GM19397 (cell line): ENCODE data around the gene PKIB.
"Not testable (repeated sequence)": the region's sequence is repeated elsewhere in the genome, so short reads cannot be mapped to it uniquely, and the experiment has no call there.

Source experiments
- ATAC-seq: cut with Tn5 transposase; IDR thresholded peaks from one replicate; pipeline ENCODE4 v1.9.1; 2021; ENCODE audit warnings: mild to moderate bottlenecking, moderate library complexity; ENCODE audit not compliant: unreplicated experiment

Gene PKIB

GRCh38 chr6:122736616-122737015, 126.4 kb downstream of the PKIB start:
- ATAC-seq: no peak

DNA sequence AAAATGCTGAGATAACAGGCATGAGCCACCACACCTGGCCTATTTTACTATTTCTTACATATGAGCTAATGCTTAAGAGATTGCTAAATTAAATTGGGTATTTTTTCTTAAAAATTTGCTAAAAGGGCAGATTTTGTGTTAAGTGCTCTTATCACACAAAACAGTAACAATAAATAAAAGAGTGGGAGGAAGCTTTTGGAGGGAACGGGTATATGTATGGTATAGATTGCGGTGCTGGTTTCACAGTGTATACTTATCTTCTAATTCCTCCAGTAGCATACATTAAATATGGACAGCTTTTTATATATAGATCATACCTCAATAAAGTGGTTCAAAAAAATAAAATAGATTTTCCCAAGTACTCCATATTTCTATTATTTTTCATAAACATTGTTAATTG, 129.9 kb downstream of the PKIB start:
- no peak for ATAC-seq

DNA sequence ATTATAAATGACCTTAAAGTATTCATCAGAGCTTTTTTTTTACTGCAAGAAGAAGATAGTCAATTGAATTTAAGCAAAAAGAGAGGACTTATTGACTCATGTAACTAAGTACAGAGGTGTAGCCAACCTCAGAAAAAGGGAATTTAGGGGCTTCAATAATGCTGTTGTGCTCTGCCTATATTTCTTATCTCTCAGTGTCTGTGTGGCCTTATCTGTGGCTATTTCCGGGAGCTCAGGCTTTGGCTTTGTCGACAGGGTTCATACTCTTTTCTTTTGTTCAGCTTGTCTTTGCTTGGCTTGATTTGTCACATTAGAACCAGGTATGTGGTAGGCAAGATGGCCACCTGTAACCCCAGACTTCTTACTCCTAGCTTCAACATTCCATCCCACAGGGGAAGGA, 130.7 kb downstream of the PKIB start:
- no peak for ATAC-seq

GRCh38 chr6:122744247-122744646, 134.0 kb downstream of the PKIB start:
- ATAC-seq: not testable (repeated sequence)

DNA sequence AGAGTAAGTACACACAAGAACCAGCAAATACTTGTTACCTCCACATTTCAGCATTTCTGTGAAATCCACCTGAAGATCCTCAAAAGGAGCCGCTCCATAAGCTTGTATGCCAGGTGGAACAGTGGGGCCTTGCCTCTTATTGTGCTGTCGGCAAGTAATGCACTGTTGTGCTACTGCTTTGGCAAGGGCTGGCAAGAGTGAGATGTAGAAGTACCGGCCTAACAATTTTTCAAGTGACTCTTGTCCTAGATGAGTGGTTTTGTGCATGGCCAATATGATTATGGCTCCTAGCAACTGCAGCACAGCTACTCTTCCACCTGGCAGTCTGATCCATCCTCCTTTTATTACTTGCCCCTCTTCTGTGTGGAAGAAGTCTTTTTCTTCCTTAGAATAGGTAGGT, 134.7 kb downstream of the PKIB start:
- ATAC-seq: not testable (repeated sequence)

DNA sequence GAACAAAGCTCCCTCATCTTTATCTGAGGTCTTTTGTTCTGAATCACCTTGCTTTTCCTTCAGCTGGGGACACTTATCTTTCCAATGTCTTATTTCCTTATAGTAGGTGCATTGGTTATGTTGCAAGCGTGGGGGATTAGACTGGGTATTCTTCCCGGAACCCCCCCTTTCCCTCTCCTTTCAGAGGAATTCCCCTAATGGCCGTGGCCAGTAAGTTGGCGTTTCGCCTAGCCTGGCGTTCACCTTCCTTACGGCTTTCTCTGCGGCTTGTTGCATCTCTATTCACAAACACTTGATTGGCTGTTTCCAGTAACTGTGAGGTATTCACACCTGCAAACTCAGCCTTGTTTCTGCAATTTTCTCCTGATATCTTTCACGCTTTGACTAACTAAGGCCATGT, 136.5 kb downstream of the PKIB start:
- ATAC-seq: no peak

- ATAC-seq: no peak
These were observed 137.4 kb downstream of the PKIB start for GRCh38 chr6:122747573-122747972.

DNA sequence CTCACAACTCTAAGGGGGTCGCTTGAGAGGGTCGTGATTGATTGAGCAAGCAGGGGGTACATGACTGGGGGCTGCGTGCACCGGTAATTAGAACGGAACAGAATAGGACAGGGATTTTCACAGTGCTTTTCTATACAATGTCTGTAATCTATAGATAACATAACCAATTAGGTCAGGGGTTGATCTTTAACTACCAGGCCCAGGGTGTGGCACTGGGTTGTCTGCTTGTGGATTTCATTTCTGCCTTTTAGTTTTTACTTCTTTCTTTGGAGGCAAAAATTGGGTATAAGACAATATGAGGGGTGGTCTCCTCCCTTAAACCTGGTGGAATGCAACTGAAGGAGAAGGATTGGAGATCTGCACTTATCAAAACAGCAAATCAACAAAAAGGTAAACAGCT, 138.7 kb downstream of the PKIB start:
- ATAC-seq: not testable (repeated sequence)

- ATAC-seq: no peak
These were observed 139.3 kb downstream of the PKIB start for GRCh38 chr6:122749451-122750050.

GRCh38 chr6:122751326-122751725, 141.1 kb downstream of the PKIB start:
- ATAC-seq: peak; percentile 88

GRCh38 chr6:122752459-122752858, 142.3 kb downstream of the PKIB start:
- ATAC-seq: no peak

GRCh38 chr6:122753000-122753687, 142.9 kb downstream of the PKIB start:
- ATAC-seq: no peak

GRCh38 chr6:122753688-122754056, 143.5 kb downstream of the PKIB start:
- no peak for ATAC-seq

DNA sequence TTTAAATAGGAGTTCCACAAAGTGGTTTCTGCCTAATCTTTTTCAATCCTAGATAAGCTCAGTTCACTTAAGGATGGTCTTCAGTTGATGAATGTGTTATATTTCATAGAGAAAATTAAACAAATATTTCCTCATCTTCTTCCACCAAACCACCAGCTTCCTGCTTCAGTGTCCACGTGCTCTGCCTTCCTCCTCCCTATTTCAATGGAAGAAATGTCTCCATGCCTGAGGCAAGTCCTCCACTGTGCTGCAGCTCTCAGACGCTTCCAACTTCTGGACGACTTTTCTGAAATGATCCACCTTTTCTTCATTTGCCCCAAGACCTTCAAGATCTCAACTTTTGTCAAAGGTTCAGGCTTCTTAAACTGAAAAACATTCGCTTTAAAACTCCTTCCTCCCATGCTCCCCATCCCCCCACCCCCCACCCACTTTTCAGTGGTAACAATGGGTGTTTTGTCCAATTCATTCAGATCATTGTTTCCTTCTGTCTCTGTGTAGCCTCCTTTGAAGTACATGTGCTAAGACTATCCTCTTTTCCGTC, 144.1 kb downstream of the PKIB start:
- no peak for ATAC-seq

GRCh38 chr6:122755901-122756300, 145.7 kb downstream of the PKIB start:
- no peak for ATAC-seq

DNA sequence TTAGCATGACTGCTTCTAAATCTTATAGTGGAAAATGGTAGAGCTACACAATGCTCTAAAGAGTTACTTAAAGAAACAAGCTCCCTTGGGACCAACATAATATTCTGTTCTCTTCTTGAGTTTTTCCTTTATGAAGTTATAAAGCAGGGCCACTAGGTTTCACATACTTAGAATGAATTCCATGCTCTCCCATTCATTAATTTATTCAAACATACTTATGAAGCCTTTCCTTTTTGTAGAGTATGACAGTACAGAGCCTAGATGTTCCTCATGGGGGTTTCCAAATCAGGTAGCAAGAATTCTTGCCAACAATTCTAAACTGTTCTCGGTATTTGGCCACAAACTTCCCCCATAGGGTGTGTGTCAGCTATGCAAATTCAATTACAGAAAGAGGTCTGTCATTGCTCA, 148.7 kb downstream of the PKIB start:
- ATAC-seq: peak; percentile 100

GRCh38 chr6:122760330-122760729, 150.1 kb downstream of the PKIB start:
- ATAC-seq: no peak

DNA sequence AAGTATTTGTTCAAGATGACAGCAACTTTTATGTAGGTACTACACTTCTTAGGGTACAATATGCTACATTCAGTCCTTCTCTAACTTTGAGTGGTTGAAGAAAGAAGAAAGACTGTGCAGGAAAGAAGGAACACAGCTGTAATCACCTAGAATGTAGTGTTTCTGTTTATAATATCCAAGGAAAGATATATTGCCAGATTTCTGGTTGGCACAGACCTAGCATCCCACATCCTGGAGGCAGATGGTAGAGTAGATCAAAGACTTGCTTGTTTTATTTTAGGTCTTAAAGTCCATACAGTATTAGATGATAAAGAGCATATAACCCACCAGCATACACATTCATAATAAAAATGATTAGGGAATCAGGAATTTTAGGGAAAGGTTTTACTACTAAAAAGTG, 156.1 kb downstream of the PKIB start:
- ATAC-seq: no peak

DNA sequence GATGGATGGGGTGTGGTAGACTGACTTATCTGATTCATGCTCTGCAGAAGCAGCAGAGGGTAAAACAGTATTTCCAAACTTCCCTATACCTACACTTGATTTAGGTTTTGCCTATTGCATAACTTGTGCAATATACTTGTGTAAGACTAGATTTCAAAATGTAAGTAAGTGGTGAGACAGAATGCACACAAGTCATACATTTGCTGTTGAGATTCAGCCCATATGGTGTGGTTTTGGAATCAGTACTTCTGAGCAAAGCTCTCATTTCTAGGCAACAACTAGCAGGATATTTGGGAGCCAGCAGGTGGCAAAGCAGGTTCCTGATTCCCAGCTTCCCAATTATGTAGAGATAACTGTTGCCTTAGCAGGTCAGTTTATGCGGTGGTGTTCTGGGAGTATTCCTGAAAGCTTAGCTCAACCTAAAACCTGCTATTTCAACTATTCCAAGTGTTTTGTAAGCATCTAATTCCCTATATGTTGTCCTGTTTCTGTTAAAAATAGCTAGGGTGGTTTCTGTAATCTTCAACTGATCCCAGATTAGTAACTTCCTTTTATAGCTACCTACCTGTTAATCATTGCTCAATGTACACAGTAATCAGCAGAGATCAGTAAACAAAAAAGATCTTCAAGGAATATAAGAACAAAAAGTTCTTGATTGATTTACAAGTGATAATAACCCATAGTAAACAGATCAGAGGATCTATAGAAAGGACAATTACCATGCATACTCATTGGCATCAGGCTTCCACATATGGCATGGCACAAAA, 160.8 kb downstream of the PKIB start:
- ATAC-seq: no peak

DNA sequence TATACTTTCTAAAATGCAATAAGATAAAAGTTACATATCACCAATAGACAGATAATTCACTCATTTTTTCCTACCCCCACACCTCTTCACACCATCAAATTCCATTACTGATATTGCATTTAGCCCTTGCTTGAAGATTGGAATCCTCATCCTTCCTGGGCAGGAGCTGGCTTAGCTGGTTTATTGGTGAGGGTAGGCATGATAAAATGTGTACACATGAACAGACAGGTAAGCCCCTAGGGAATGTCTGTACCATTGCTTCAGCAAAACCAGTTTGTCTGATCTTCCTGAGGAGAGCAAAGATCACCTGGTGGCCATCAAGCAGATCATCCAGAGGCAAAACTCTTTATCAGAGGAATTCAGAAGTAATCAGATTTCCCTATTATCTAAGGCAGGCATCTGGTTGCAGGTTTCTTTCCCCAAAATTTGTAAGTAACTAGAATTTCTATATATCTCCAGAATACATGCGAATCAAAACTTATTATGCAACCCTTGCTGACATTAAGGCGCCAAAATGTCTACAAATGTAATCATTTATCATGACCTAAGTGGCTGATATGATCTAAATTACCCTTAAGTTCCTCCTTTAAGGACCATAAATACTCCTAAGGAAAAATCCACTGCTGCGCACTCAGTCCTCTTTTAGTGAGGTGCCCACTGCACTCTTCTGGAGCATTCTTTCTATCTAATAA, 162.7 kb downstream of the PKIB start:
- no peak for ATAC-seq
